HG03342 (cell line): ENCODE measurements around the gene MEOX1.

Experiments used
- ATAC-seq: cut with Tn5 transposase; IDR thresholded peaks from one replicate; pipeline ENCODE4 v1.9.1; 2021; ENCODE audit warnings: mild to moderate bottlenecking, moderate library complexity; ENCODE audit not compliant: unreplicated experiment

Gene MEOX1

DNA sequence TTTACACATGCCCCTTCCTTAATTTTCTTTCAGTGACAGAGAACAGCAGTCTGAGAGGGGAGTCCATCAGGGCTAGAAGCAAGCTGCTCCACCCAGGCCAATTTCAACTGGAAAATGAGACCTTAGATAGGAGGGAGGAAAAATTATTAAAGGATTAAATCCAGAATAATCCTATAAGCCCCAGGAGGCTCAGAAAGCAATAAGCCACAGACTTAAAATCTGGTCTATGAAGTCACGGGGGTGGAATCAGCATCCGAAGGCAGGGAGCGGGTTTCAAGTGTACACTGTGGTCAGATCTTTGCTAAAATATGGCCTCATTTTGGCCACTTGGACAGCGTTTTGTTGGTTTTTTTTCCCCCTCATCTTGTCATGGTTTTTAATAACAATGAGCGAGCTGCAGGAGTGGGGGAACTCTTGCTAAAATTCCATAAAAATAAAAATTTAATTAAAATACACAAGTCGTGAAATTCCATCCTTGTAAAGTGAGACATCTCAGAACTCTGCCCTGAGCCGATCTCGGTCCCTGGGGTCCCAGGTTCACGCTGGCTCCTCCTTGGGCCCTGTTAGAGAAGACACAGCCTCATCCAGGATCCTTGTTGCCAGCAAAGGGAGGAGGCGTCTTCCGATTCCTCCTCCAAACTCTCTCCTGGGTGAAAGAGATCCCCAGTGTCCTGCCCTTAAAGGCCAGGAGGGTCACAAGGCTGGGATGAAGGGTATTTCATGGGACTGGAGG lies 63.9 kb downstream of the MEOX1 start:
- ATAC-seq = no peak

DNA sequence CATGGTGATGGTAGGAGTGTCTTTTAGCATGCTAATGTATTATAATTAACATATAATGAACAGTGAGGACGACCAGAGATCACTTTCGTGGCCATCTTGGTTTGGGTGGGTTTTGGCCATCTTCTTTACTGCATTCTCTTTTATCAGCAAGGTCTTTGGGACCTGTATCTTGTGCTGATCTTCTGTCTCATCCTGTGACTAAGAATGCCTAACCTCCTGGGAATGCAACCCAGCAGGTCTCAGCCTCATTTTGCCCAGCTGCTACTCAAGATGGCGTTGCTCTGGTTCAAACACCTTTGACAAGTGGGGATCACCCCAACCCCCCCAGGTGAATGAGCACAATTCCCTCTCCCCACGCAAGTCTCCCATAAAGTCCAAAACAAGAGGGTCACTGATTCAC lies 66.3 kb downstream of the MEOX1 start:
- no peak for ATAC-seq

DNA sequence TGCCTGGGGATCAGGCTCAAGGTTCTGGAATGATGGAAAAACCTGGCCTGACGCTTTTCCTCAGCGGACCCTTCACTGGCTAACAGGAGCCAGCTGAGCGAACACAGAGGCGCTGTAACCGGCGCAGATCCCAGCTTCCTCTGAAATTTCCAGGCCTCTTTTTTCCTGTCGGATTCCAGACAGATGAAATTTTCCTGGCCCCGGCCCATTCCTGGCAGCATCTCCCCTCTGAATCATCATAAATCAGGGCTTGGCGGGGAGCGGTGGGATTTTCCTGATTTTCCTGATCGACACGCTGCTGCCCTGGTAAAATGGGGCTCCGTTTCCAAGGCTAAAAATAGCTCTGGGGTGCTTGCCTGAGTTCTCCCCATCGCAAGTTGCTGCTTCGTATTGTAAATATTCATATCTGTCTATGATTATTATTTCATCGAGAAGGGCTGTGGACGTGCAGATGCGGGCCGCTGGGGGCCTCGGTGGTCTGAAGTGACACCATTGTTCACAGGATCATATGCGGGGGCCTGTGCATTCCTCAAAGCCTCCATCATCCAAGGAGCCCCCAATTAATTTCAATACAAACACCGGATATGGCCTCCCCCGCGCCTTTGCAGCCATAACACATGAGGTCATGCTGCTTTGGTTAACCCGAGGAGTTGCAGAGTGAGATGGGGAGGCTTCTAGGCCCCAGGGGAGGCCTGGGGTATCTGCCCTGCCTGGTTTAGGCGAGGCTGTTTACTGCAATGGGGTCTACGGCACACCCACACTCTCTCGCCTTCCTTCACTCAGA lies 69.8 kb downstream of the MEOX1 start:
- no peak for ATAC-seq

DNA sequence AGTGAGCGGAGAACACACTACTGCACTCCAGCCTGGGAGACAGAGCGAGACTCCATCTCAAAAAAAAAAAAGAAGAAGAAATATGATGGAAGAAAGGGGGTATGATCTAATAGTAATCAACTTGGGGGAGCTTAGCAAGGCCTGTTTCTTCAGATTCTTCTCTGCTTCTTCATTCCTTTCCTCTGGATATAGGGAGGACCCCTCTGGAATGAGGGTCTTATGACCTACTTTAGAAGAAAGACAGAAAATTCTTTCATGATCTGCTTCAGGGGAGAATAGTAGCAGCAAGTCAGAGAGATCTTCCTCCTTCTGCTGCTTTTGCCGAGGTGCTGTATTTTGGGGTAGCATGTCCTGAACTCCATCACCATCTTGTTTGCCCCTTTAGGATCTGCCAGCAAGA lies 70.7 kb downstream of the MEOX1 start:
- ATAC-seq = no peak
